ENCODE data around the gene DOK3.

Gene DOK3

GRCh38 chr5:177466861-177467260 lies 42.8 kb downstream of the DOK3 start:
- no peak for FAIRE-seq
- TF ChIP-seq CTCF (IDR thresholded peaks at IDR 0.05; ENCODE audit: insufficient read depth, missing control alignments): no peak
- no peak for DNase-seq (ENCODE audit: insufficient read length, low spot score)

- DNase-seq (ENCODE audit: insufficient read length, low spot score) (no peak), FAIRE-seq (no peak)
- TF ChIP-seq CTCF (IDR thresholded peaks at IDR 0.05; ENCODE audit: insufficient read depth, missing control alignments): no peak
These were observed 44.6 kb downstream of the DOK3 start for GRCh38 chr5:177465044-177465443.

DNA sequence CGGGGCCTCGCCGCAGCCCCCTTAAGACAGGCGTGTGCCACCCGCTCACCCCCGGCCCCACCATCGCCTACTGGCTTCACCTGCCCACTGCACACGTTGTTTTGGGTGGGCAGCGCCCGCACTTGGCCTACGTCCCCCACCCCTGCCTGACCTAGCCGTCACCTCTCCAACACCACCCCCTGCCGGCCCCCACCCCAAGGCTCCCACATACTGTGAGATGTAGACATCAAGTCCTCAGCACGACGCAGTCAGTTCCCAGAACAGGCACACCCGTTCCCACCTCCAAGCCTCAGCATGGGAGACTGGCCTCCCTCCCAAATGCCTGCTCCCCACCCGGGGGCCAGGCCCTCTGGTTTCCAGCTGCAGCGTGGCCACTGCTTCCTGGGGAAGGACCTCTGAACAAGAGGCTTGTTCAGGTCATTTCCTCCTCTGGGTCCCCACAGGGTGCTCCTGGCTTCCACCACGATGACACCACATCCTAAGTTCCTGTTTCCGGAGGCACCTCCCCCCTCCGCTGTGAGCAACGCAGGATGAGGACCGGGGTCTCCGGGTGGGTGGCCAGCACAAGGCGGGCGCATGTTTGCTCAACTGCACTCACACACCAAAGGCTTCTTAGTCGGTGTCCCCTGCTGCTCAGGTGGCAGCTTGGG lies 47.5 kb downstream of the DOK3 start:
- DNase-seq (ENCODE audit: insufficient read length, low spot score) (no peak), FAIRE-seq (no peak)
- TF ChIP-seq CTCF (IDR thresholded peaks at IDR 0.05; ENCODE audit: insufficient read depth, missing control alignments): no peak

DNA sequence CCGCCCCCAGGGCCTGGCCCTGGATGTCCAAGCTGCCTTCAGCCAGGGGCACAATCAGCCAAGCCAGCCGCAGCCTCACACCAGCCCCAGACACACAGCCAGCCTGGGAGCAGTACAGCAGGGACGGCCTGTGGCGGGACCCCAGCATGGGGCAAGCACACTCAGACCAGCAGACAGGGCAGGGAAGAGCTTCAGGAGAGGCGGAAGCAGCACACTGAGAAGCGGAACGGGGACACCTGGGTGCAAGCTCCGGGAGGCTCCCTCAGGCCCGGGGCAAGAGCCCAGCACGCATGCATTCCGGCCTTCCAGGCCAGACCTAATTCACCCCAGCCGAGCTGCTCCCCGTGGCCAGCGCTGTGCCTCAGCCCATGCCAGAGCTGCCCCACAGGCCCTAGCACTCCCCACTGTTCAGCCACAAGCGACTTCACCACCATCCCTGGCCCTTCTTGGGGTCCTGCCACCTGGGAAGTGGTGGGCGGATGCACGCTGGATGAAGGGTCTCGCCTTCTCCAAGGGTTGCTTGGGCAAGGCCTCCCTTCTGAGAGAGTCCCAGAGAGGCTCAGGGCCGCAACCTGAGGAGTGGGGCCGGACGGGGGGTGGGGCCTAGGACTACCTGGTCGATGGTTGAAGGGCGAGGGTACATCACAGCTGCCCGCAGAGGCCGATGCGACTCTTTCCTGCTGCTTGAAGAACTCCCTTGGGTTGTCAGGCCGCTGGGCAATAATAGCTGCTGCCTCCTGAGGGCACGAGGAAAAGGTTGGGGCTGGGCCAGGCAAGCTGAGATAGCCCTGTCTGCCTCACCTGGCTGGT lies 49.6 kb downstream of the DOK3 start:
- DNase-seq (ENCODE audit: insufficient read length, low spot score) (no peak), FAIRE-seq (no peak)
- no peak for TF ChIP-seq CTCF (IDR thresholded peaks at IDR 0.05; ENCODE audit: insufficient read depth, missing control alignments)

DNA sequence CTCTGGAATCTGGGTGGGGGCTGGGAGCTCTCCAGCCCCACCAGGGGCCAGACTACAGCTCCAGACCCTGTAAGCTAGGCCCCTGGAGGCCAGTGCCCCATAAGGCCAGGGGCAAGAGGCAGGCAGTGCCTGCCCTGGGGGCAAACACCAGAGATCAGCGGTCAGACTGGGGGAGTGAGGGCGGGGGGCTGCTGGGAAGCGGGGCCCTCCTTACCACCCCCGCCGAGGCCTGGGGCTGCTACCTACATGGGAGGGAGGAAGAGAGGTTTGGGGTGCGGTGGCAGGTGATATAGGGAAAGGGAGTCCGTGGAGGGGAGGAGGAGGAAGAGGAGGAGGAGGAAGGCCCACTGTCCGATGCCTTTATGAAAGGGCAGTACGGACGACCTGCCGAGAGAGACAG lies 50.3 kb downstream of the DOK3 start:
- FAIRE-seq (no peak), DNase-seq (ENCODE audit: insufficient read length, low spot score) (no peak)
- no peak for TF ChIP-seq CTCF (IDR thresholded peaks at IDR 0.05; ENCODE audit: insufficient read depth, missing control alignments)

- no peak for DNase-seq (ENCODE audit: insufficient read length, low spot score)
- TF ChIP-seq CTCF (IDR thresholded peaks at IDR 0.05; ENCODE audit: insufficient read depth, missing control alignments): no peak
- no peak for FAIRE-seq
These were observed 50.7 kb downstream of the DOK3 start for GRCh38 chr5:177458912-177459350.
